Inflammatory macrophage (primary cell): ENCODE results near the gene RGS7.
A peak's percentile ranks its signal among the peaks of the same experiment; 100 is the strongest.
"Not testable (repeated sequence)": the region's sequence is repeated elsewhere in the genome, so short reads cannot be mapped to it uniquely, and the experiment has no call there.

Experiments used
- DNase-seq, 2 donors: peaks; one replicate each; pipeline ENCODE4 v3.0.0-alpha.2; 2020 to 2022

Gene RGS7

GRCh38 chr1:240763095-240763494, 593.9 kb downstream of the RGS7 start:
- DNase-seq = not testable (repeated sequence)

GRCh38 chr1:240762471-240762987, 594.5 kb downstream of the RGS7 start:
- not testable (repeated sequence) for DNase-seq

- DNase-seq = not testable (repeated sequence)
Observed at GRCh38 chr1:240758777-240759176, 598.2 kb downstream of the RGS7 start.

- no peak for DNase-seq
Observed at GRCh38 chr1:240758296-240758695, 598.7 kb downstream of the RGS7 start.

GRCh38 chr1:240747907-240748306, 609.1 kb downstream of the RGS7 start:
- no peak for DNase-seq

GRCh38 chr1:240743705-240744104, 613.3 kb downstream of the RGS7 start:
- no peak for DNase-seq

- DNase-seq = no peak
Observed at GRCh38 chr1:240739754-240740153, 617.3 kb downstream of the RGS7 start.

GRCh38 chr1:240739139-240739538, 617.9 kb downstream of the RGS7 start:
- DNase-seq = no peak

GRCh38 chr1:240737766-240738265, 619.2 kb downstream of the RGS7 start:
- no peak for DNase-seq

- no peak for DNase-seq
Observed at GRCh38 chr1:240737298-240737697, 619.7 kb downstream of the RGS7 start.

GRCh38 chr1:240734705-240735104, 622.3 kb downstream of the RGS7 start:
- DNase-seq = not testable (repeated sequence)

GRCh38 chr1:240734001-240734400, 623.0 kb downstream of the RGS7 start:
- DNase-seq = no peak

GRCh38 chr1:240732390-240732789, 624.6 kb downstream of the RGS7 start:
- DNase-seq = peak in 1 of 2 donors; percentile 23
